ENCODE results near the gene TIMMDC1. TPM values are rescaled to one million over a fixed set of nuclear protein-coding genes. Genes with fewer than 3 reads are reported as not detected.
"Not testable (repeated sequence)": the region's sequence is repeated elsewhere in the genome, so short reads cannot be mapped to it uniquely, and the experiment has no call there.

TIMMDC1 gene
- total and polyA plus RNA-seq, 4 donors = 60.5 to 98.9 (median 87.7) TPM

GRCh38 chr3:119550192-119550910 is 52.0 kb downstream of the TIMMDC1 start:
- TF ChIP-seq, protein P1, sequence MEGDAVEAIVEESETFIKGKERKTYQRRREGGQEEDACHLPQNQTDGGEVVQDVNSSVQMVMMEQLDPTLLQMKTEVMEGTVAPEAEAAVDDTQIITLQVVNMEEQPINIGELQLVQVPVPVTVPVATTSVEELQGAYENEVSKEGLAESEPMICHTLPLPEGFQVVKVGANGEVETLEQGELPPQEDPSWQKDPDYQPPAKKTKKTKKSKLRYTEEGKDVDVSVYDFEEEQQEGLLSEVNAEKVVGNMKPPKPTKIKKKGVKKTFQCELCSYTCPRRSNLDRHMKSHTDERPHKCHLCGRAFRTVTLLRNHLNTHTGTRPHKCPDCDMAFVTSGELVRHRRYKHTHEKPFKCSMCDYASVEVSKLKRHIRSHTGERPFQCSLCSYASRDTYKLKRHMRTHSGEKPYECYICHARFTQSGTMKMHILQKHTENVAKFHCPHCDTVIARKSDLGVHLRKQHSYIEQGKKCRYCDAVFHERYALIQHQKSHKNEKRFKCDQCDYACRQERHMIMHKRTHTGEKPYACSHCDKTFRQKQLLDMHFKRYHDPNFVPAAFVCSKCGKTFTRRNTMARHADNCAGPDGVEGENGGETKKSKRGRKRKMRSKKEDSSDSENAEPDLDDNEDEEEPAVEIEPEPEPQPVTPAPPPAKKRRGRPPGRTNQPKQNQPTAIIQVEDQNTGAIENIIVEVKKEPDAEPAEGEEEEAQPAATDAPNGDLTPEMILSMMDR (IDR thresholded peaks at IDR 0.05; ENCODE audit: control extremely low read depth, extremely low read depth) = no peak
- DNase-seq (no peak), ATAC-seq (ENCODE audit: insufficient read depth, low FRiP score) (no peak)
- H3K4me3 ChIP-seq = no peak overlapping the region
- no peak overlapping the region for H3K27ac ChIP-seq (ENCODE audit: low read depth in 1 of 2, low read length in 1 of 2)
- H3K4me1 ChIP-seq (ENCODE audit: control insufficient read depth in 5 of 5, insufficient read depth in 5 of 5, low read length in 5 of 5) = peaks cover 0 to under 1% (median 0%) of the 10 kb centered on the region in 5 donors
- no peak overlapping the region for H3K9ac ChIP-seq (ENCODE audit: insufficient read depth in 1 of 2, low read length in 2 of 2)
- H3K27me3 ChIP-seq (ENCODE audit: control insufficient read depth in 3 of 3, insufficient read depth in 3 of 3, low read length in 2 of 3) = no peaks in the 10 kb centered on the region
- peaks cover 0 to 7% (median 0%) of the 10 kb centered on the region in 4 donors for H3K36me3 ChIP-seq (ENCODE audit: control insufficient read depth in 4 of 4, insufficient read depth in 4 of 4, low read length in 4 of 4)
- no peaks in the 10 kb centered on the region for H3K9me3 ChIP-seq (ENCODE audit: control insufficient read depth in 4 of 4, insufficient read depth in 3 of 4, low read length in 3 of 4)
- WGBS, 2 donors = 94 to 96% methylated on average over 9 of the region's 9 CpGs

DNA sequence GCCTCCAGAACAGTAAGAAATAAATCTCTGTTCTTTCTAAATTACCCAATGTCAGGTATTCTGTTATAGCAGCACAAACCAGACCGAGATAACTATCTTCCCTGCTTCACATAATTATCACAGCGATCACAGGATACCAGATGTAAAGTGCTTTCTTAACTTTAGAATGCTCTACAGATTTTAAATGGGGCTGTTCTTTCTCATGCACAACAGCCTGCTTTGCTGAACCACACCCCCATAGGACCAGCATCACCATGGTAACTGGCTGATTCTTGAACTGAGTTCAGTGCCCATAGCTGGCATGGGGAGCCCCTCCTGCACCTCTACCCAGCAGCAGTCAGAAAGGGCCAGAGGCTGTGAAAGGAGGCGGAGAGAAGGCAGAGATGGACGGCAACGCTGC is 53.3 kb downstream of the TIMMDC1 start:
- Histone ChIP-seq H3K27me3 (ENCODE audit: control insufficient read depth in 3 of 3, insufficient read depth in 3 of 3, low read length in 2 of 3) (no peaks in the 10 kb centered on the region), H3K4me3 (no peak overlapping the region), H3K27ac (ENCODE audit: low read depth in 1 of 2, low read length in 1 of 2) (no peak overlapping the region), H3K9ac (ENCODE audit: insufficient read depth in 1 of 2, low read length in 2 of 2) (no peak overlapping the region), H3K9me3 (ENCODE audit: control insufficient read depth in 4 of 4, insufficient read depth in 3 of 4, low read length in 3 of 4) (no peaks in the 10 kb centered on the region), H3K4me1 (ENCODE audit: control insufficient read depth in 5 of 5, insufficient read depth in 5 of 5, low read length in 5 of 5) (peaks cover 0 to 2% (median 0%) of the 10 kb centered on the region in 5 donors), H3K36me3 (ENCODE audit: control insufficient read depth in 4 of 4, insufficient read depth in 4 of 4, low read length in 4 of 4) (peaks cover 0 to 7% (median 0%) of the 10 kb centered on the region in 4 donors)
- ATAC-seq (ENCODE audit: insufficient read depth, low FRiP score) (no peak), DNase-seq (no peak)
- WGBS, 2 donors = 90 to 97% methylated on average over 5 of the region's 5 CpGs
- TF ChIP-seq, protein P1 (IDR thresholded peaks at IDR 0.05; ENCODE audit: control extremely low read depth, extremely low read depth) = no peak

- H3K9me3 ChIP-seq (ENCODE audit: control insufficient read depth in 4 of 4, insufficient read depth in 3 of 4, low read length in 3 of 4); H3K27me3 ChIP-seq (ENCODE audit: control insufficient read depth in 3 of 3, insufficient read depth in 3 of 3, low read length in 2 of 3); H3K9ac ChIP-seq (ENCODE audit: insufficient read depth in 1 of 2, low read length in 2 of 2); DNase-seq; H3K4me3 ChIP-seq; H3K4me1 ChIP-seq (ENCODE audit: control insufficient read depth in 5 of 5, insufficient read depth in 5 of 5, low read length in 5 of 5); ATAC-seq (ENCODE audit: insufficient read depth, low FRiP score); H3K36me3 ChIP-seq (ENCODE audit: control insufficient read depth in 4 of 4, insufficient read depth in 4 of 4, low read length in 4 of 4); H3K27ac ChIP-seq (ENCODE audit: low read depth in 1 of 2, low read length in 1 of 2): not testable (repeated sequence)
- 94 to 96% methylated on average over 6 of the region's 6 CpGs for WGBS, 2 donors
Measured at GRCh38 chr3:119552928-119553327, 54.6 kb downstream of the TIMMDC1 start.

GRCh38 chr3:119553823-119554415 is 55.6 kb downstream of the TIMMDC1 start:
- 66 to 69% methylated on average over 5 of the region's 5 CpGs for WGBS, 2 donors
- TF ChIP-seq, protein P1 (IDR thresholded peaks at IDR 0.05; ENCODE audit: control extremely low read depth, extremely low read depth) = no peak
- H3K27me3 ChIP-seq (ENCODE audit: control insufficient read depth in 3 of 3, insufficient read depth in 3 of 3, low read length in 2 of 3) = no peaks in the 10 kb centered on the region
- H3K27ac ChIP-seq (ENCODE audit: low read depth in 1 of 2, low read length in 1 of 2) = no peak overlapping the region
- ATAC-seq (ENCODE audit: insufficient read depth, low FRiP score) = no peak
- H3K4me1 ChIP-seq (ENCODE audit: control insufficient read depth in 5 of 5, insufficient read depth in 5 of 5, low read length in 5 of 5) = peaks cover 0 to 2% (median 0%) of the 10 kb centered on the region in 5 donors
- no peak for DNase-seq
- no peak overlapping the region for H3K4me3 ChIP-seq
- H3K9me3 ChIP-seq (ENCODE audit: control insufficient read depth in 4 of 4, insufficient read depth in 3 of 4, low read length in 3 of 4) = no peaks in the 10 kb centered on the region
- peaks cover 0 to 7% (median 0%) of the 10 kb centered on the region in 4 donors for H3K36me3 ChIP-seq (ENCODE audit: control insufficient read depth in 4 of 4, insufficient read depth in 4 of 4, low read length in 4 of 4)
- H3K9ac ChIP-seq (ENCODE audit: insufficient read depth in 1 of 2, low read length in 2 of 2) = no peak overlapping the region

Data from lung (tissue), 12 donors.